K562 (cell line): ENCODE data around the gene CTCF. TPM values are rescaled to one million over a fixed set of nuclear protein-coding genes. Genes with fewer than 3 reads are reported as not detected.

ENCODE experiments used
- ADNP ChIP-seq: fragments of 200-800 bp; sonication (Bioruptor generic); IDR thresholded peaks from 2 replicates; pipeline ENCODE4 v1.6.1; 2016; ENCODE audit warnings: missing genetic modification characterization, missing compliant biosample characterization
- CXXC5 ChIP-seq: fragments of 250-450 bp; sonication (Bioruptor Pico); IDR thresholded peaks from 2 replicates; pipeline ENCODE4 v1.8.0; 2022; ENCODE audit warnings: inconsistent platforms, mild to moderate bottlenecking, moderate library complexity
- DIDO1 ChIP-seq: fragments of 450-650 bp; IDR thresholded peaks from 2 replicates; pipeline ENCODE4 v1.6.1; 2016; ENCODE audit warnings: low read depth, missing biosample characterization, missing genetic modification characterization
- E2F4 ChIP-seq: sonication (generic); formaldehyde crosslinking; IDR thresholded peaks from 2 replicates; pipeline ENCODE4 v1.8.0; 2022; ENCODE audit warnings: mild to moderate bottlenecking, low read depth, missing genetic modification reagents
- ETV6 ChIP-seq, 3 experiments: fragments of 150-350 bp in 1 of 3; sonication (generic) in 1 of 3; formaldehyde crosslinking in 1 of 3; IDR thresholded peaks; 2 replicates each; pipeline versions ENCODE4 v1.6.1 to v1.8.0; 2014 to 2022; ENCODE audit warnings: borderline replicate concordance in 2 of 3, low read depth in 2 of 3, antibody characterized with exemption in 1 of 3, low read length in 1 of 3, mild to moderate bottlenecking in 1 of 3, missing genetic modification reagents in 1 of 3
- EWSR1 ChIP-seq: fragments of 450-650 bp; IDR thresholded peaks from 2 replicates; pipeline ENCODE4 v1.6.1; 2018; ENCODE audit warnings: borderline replicate concordance, mild to moderate bottlenecking, low read depth, moderate library complexity; ENCODE audit not compliant: partially characterized antibody
- FIP1L1 ChIP-seq: fragments of 200-400 bp; formaldehyde crosslinking; IDR thresholded peaks from 2 replicates; pipeline ENCODE4 v1.6.1; 2018; ENCODE audit warnings: mild to moderate bottlenecking, low read depth, low read length; ENCODE audit not compliant: poor library complexity, severe bottlenecking
- MCM7 ChIP-seq, 2 experiments: fragments of 450-650 bp; IDR thresholded peaks; 2 replicates each; pipeline ENCODE4 v1.6.1; 2016 to 2018
- MEIS2 ChIP-seq: fragments of 450-650 bp; IDR thresholded peaks from 2 replicates; pipeline ENCODE4 v1.6.1; 2014; ENCODE audit warnings: mild to moderate bottlenecking; ENCODE audit not compliant: partially characterized antibody
- RFX5 ChIP-seq: IDR thresholded peaks from 2 replicates; pipeline ENCODE4 v1.6.1; 2011; ENCODE audit warnings: low read depth, mild to moderate bottlenecking, improper control_type of control experiment, low read length
- TAF1 ChIP-seq: IDR thresholded peaks from 2 replicates; pipeline ENCODE4 v1.6.1; 2011; ENCODE audit warnings: mild to moderate bottlenecking, low read length, moderate library complexity; ENCODE audit not compliant: insufficient read depth, control insufficient read depth, severe bottlenecking; ENCODE audit errors: extremely low read depth
- TAL1 ChIP-seq: fragments of 450-650 bp; IDR thresholded peaks from 2 replicates; pipeline ENCODE4 v1.6.1; 2016; ENCODE audit warnings: mild to moderate bottlenecking
- TCF15 ChIP-seq: fragments of 250-450 bp; sonication (Bioruptor Pico); IDR thresholded peaks from 2 replicates; pipeline ENCODE4 v1.8.0; 2022; ENCODE audit warnings: moderate library complexity, mild to moderate bottlenecking, inconsistent platforms
- VEZF1 ChIP-seq: fragments of 200-800 bp; sonication (Bioruptor generic); IDR thresholded peaks from 2 replicates; pipeline ENCODE4 v1.6.1; 2017; ENCODE audit warnings: missing genetic modification characterization, missing compliant biosample characterization
- ZBTB34 ChIP-seq: fragments of 250-450 bp; sonication (Bioruptor Pico); IDR thresholded peaks from 2 replicates; pipeline ENCODE4 v1.8.0; 2021; ENCODE audit warnings: mild to moderate bottlenecking, moderate library complexity
- ZNF280B ChIP-seq: fragments of 250-450 bp; sonication (Bioruptor Pico); IDR thresholded peaks from 2 replicates; pipeline ENCODE4 v1.5.1; 2021; ENCODE audit warnings: mild to moderate bottlenecking
- ZNF707 ChIP-seq: fragments of 250-450 bp; sonication (Bioruptor Pico); conservative IDR thresholded peaks from 2 replicates; pipeline ENCODE4 v1.8.0; 2022; ENCODE audit warnings: inconsistent platforms, mild to moderate bottlenecking, moderate library complexity
- ZNF77 ChIP-seq: fragments of 250-450 bp; sonication (Bioruptor Pico); IDR thresholded peaks from 2 replicates; pipeline ENCODE4 v1.5.0; 2020
- polyA plus RNA-seq, 8 experiments: library from polyadenylated mRNA; depleted of rRNA in 4 of 8; stranded (reverse) in 5 of 8; unstranded in 3 of 8; fragments of >200 nt; fragmentation: Nextera tagmentation in 2 of 8; fragmentation: Illumina TruSeq in 1 of 8; extraction: Ambion mirVana in 2 of 8; extraction: Trizol in 1 of 8; gene quantifications; 2 replicates each; pipeline versions ENCODE4 v1.2.1 to v1.2.3, GENCODE V29; 2011 to 2014; ENCODE audit warnings: inconsistent platforms in 1 of 8, missing spikeins in 1 of 8
- total RNA-seq, 7 experiments: library from RNA; depleted of rRNA in 6 of 7; stranded (reverse); fragments of >200 nt in 6 of 7; fragmentation: Illumina TruSeq in 2 of 7; extraction: Trizol in 2 of 7; gene quantifications; 2 replicates each; pipeline versions ENCODE4 v1.2.1 to v1.2.3, GENCODE V29; 2011 to 2021; ENCODE audit warnings: low replicate concordance in 1 of 7
- TF ChIP-seq, protein P1 (sequence below), 3 experiments: fragments of 200-800 bp in 1 of 3; sonication (Bioruptor generic) in 1 of 3; sonication (generic) in 1 of 3; formaldehyde crosslinking in 1 of 3; IDR thresholded peaks; 2 replicates each; pipeline versions ENCODE4 v1.6.1 to v1.8.0; 2016 to 2022; ENCODE audit warnings: mild to moderate bottlenecking in 2 of 3, missing compliant biosample characterization in 2 of 3, missing genetic modification characterization in 2 of 3, missing genetic modification reagents in 1 of 3

Gene CTCF
- total and polyA plus RNA-seq, 9 of the 15 experiments (the other 6 are each of a cell fraction or from before 2014, with no cell fraction given), result 7.8 to 49.2 (median 33.9) TPM

DNA sequence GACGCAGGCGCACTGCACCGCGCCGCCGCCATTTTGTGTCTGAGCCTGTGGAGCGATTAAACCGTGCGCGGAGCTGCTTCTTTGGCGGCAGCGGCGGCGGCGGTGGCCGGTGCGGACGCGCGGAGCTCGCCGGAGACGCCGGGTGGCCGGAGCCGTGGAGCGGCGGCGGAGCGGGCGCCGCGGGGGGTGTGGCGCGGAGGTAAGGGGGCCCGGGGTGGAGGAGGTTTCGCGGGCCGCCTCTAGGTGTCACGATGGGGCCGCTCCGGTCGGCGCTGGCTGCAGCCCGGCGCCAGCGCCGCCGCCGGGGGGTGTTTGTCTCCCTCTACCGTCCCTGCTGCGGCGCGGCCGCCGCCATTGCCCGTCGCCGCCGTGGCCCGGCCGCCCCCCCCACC is at the start of gene CTCF (continued):
- TF ChIP-seq E2F4 (CRISPR knock-in tag), result no peak
- TF ChIP-seq ZNF77 (CRISPR knock-in tag), result no peak
- no peak for TF ChIP-seq ZNF707
- TF ChIP-seq, protein P1, sequence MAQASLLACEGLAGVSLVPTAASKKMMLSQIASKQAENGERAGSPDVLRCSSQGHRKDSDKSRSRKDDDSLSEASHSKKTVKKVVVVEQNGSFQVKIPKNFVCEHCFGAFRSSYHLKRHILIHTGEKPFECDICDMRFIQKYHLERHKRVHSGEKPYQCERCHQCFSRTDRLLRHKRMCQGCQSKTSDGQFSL (CRISPR knock-in tag; IDR thresholded peaks at IDR 0.05), result no peak
- TF ChIP-seq, protein P1 (tag; IDR thresholded peaks at IDR 0.05), result peak in 1 of 2 experiments; percentile 97; a peak in 2 of 4 replicates
- TF ChIP-seq ETV6 (IDR thresholded peaks at IDR 0.05; ENCODE audit: borderline replicate concordance in 1 of 2, low read depth in 2 of 2, low read length in 1 of 2), result no peak
- no peak for TF ChIP-seq ETV6 (CRISPR knock-in tag; IDR thresholded peaks at IDR 0.05; ENCODE audit: borderline replicate concordance)
- TF ChIP-seq MEIS2, result peak; percentile 40
- no peak for TF ChIP-seq MCM7 (IDR thresholded peaks at IDR 0.05)
- peak; percentile 30; the same call in 1 of the 2 replicates for TF ChIP-seq CXXC5 (CRISPR knock-in tag)
- no peak for TF ChIP-seq ADNP
- TF ChIP-seq ZBTB34, result no peak
- no peak for TF ChIP-seq TCF15 (CRISPR knock-in tag)
- TF ChIP-seq FIP1L1, result no peak
- no peak for TF ChIP-seq EWSR1
- no peak for TF ChIP-seq DIDO1 (tag)
- no peak for TF ChIP-seq RFX5
- peak; percentile 76 for TF ChIP-seq VEZF1
- TF ChIP-seq TAF1, result peak; percentile 42
- TF ChIP-seq ZNF280B (CRISPR knock-in tag), result no peak
- TF ChIP-seq TAL1, result no peak
